ENCODE measurements around the gene SEMA5B.

The SEMA5B gene

GRCh38 chr3:123054931-123055330 is 27.4 kb upstream of the SEMA5B start:
- DNase-seq (ENCODE audit: low spot score): no peak

- no peak for DNase-seq (ENCODE audit: low spot score)
Measured at GRCh38 chr3:123054109-123054778, 26.7 kb upstream of the SEMA5B start.

DNA sequence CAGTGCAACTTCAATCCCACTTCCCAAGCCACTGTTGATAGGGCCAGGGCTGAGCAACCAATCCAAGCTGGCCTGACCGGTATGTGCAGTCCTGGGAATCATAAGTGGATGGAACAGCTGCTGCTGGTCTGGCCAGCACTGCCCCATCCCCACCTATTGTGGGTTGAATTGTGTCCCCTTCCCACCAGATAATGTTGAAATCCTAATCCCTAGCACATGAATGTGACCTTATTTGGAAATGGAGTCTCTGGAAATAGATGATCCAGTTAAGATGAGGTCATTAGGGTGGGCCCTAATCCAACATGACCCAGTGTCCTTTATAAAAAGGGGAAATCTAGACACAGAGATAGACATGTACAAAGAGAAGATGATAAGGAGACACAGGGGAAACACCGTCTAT is 25.5 kb upstream of the SEMA5B start:
- no peak for DNase-seq (ENCODE audit: low spot score)

GRCh38 chr3:123050666-123051065 is 23.1 kb upstream of the SEMA5B start:
- no peak for DNase-seq (ENCODE audit: low spot score)

GRCh38 chr3:123048480-123049237 is 21.1 kb upstream of the SEMA5B start:
- no peak for DNase-seq (ENCODE audit: low spot score)

DNA sequence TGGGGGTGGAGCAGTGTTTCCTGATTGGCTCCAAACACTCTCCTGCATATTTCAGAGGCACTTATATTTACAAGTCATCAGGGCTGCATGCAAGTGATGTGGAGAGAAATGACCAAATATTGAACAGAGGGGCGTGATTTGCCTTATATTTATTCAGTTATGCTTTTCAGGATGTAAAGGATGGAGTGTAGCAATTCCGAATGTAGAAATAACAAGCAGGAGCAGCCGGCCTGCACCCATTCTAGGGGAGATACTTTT is 19.4 kb upstream of the SEMA5B start:
- no peak for DNase-seq (ENCODE audit: low spot score)

- DNase-seq (ENCODE audit: low spot score): no peak
Measured at GRCh38 chr3:123046262-123047061, 18.9 kb upstream of the SEMA5B start.

DNA sequence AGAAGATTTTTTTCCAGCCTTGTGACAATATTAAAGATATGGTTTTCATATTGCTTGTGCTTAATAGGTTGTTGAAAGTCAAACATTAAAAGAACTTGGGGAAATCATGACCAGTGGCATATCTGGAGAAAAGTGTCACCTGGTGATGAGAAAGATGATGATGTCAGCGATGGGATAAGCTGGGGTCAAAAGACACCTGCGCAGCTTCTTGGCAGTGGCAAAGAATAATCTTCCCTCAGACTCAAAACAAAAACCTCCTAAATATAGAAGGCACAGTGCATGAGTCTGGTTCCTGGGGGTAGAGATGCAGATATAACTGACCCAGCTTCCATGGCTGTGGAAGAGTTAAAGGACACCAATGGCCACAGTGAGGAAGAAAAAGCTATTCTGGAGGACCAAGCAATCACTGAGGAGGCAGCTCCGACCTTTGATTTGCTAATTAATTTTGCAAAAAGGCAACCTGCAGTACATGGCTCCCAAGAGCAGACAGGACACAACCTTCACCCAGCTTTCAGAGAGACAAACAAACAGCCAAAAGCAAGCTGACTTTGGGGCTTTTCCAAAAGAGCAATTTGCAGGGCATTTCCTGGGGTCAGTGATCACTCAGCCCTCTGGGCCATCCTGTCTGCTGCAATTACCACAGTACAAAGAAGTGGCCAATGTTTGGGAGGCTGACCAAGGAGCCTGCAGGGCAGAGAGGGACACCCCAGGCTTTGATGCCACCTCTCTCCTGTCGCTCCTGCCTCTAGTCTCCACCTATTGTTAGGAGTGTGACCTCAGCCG is 17.6 kb upstream of the SEMA5B start:
- DNase-seq (ENCODE audit: low spot score): no peak

DNA sequence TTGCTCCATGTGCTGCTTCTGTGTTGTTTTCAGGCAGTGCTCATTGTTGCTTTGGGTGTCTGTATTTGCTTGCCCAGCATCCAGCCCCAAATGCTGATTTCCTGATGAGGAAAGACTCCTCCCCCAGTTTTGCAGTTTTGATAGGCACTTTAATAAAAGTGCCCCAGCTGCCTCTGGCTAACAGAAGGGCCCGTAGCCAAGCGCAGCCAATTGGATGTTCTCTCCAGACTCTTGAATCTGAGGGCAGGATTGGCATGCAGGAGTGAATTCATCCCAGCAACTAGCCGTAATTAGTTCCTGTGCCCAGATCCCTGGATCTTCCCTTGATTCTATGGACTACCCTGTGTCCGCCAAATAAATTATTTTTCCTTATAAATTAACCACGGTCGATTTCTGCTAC is 14.8 kb upstream of the SEMA5B start:
- no peak for DNase-seq (ENCODE audit: low spot score)

DNA sequence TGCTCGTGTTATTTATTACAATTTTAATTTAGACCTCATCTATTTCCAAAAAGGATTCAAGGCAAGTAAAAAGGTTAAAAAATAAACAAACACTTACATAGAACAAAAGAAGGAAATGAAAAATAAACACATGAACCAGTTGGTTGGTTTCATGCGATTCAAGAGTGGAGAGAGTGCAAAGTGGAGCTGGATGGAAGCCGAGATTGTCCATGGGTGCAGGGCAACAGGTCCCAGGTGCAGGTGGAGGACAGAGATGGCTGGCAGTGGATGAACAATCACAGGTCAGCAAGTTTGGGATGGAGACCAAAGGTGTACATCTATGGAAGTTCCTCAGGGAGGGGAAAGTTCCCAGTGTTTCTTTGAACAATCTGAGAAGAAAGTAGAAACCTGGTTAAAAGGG is 11.6 kb upstream of the SEMA5B start:
- no peak for DNase-seq (ENCODE audit: low spot score)

DNA sequence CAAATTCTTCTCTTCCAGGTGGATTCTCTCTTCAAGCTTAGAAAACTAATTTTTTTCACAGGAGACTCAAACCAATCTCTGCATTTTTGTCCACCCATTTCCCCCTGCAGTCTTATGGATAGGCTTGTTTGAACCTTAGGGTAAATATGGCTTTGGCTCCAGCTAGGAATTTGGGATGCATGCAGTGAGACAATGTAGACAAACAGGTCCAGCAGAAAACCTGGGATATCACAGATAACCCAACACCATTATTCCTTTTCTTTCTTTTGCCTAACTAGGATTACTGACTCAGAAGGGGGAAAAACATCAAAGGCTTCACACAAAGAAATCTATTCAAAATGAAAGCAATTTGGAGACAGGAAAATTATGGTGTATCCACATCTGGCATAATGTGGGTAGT is 11.2 kb upstream of the SEMA5B start:
- DNase-seq (ENCODE audit: low spot score): no peak

DNA sequence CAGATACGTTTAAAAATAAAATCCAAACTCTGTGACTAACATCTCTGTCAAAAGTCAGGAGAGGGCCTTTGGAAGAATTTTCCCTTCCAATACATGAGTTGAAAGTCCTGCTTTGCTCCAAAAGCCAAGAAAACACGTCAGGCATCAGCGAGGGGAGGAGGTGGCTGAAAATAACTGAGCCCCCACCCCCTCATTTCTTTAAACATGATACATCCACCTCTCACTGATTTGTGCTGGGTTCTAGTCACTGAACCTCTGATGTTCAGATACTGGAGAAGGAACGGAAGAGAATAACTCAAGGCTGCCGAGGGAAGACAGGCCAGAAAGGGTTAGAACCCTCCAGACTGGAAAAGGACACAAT is 9.4 kb upstream of the SEMA5B start:
- DNase-seq (ENCODE audit: low spot score): no peak

GRCh38 chr3:123036352-123037014 is 8.9 kb upstream of the SEMA5B start:
- no peak for DNase-seq (ENCODE audit: low spot score)

DNA sequence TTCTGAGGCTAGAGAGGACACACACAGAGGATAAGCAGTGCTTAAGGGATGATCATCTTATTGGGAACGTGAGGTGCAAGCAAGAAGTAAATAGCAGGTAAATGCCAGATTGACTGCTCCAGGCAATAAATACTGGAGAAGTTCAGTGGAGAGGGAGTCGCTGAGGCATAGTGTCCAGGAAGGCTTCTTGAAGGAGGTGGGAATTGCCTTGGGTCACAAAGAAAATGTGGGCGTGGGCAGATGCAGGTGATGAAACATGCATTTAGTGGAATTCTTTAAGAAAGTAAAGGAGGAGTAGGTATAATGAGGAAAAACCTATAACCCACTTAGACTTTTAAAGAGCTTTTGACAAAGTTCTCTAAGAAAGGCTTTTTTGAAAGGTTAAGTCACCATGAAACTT is 7.4 kb upstream of the SEMA5B start:
- no peak for DNase-seq (ENCODE audit: low spot score)

GRCh38 chr3:123034120-123034519 is 6.6 kb upstream of the SEMA5B start:
- DNase-seq (ENCODE audit: low spot score): no peak

DNA sequence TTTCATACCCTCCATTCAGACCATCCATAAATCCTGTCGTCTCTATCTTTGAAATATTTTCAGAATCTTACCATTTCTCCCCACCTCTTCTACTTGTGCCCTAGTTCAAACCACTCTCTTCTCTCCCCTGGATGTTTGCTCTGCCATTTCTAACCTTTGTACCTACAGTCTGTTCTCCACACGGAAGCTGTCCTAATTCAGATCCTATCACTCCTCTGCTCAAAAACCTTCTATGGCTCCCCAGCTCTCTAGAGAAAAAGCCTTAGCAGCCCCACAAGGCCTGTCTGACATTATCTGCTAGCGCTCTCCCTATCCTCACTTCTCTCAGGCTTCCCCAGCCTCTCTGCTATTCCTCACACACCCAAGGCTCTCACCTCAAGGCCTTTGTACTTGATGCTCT is 4.5 kb upstream of the SEMA5B start:
- DNase-seq (ENCODE audit: low spot score): no peak

DNA sequence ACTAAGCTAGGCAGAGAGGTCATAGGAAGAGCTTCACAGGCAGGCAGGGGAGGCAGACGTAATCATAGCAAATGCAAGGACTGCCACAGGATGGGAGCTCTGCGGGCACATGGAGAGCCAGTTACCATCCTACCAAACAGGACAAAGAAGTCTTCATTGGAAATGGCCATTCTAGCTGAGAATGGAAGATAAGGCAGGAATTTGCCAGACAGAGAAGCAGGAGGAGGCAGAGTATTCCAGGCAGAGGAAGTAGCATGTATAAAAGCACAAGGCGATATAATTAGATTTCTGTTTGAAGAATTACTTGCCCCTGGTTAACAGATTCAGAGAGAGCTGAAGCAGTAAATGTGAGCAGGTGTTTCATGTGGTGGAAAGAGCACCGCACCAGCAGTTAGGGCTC is 3.5 kb upstream of the SEMA5B start:
- DNase-seq (ENCODE audit: low spot score): no peak

DNA sequence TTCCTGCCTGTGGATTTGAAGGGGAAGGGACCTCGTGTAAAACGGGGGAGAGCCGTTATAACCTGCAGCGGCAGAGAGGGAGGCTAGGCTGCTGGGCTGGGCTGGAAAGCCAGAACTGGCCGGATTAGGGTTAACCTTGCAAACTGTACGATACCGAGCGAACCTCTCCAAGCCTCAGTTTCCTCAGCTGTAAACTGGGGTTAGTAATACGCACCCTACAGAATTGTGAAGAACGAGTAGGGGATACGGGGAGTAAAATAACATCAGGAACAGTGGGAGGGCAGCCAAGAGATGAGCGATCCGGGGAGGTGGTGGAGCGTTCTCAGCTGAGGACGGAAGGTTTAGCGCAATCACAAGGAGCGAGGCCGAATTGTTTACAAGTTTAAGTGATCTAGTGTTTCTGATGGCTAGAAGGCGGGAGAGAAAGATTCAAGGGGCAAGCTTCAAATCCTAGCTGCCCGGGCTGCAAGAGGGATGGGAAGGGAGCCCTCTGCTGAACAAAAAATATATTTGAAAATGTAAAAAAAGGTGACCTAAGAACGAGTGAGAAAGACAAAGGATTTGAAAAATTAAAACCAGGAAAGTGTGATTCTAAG is 768 bp upstream of the SEMA5B start:
- no peak for DNase-seq (ENCODE audit: low spot score)

- DNase-seq (ENCODE audit: low spot score): no peak
Measured at GRCh38 chr3:123026565-123027291, 835 bp downstream of the SEMA5B start.

DNA sequence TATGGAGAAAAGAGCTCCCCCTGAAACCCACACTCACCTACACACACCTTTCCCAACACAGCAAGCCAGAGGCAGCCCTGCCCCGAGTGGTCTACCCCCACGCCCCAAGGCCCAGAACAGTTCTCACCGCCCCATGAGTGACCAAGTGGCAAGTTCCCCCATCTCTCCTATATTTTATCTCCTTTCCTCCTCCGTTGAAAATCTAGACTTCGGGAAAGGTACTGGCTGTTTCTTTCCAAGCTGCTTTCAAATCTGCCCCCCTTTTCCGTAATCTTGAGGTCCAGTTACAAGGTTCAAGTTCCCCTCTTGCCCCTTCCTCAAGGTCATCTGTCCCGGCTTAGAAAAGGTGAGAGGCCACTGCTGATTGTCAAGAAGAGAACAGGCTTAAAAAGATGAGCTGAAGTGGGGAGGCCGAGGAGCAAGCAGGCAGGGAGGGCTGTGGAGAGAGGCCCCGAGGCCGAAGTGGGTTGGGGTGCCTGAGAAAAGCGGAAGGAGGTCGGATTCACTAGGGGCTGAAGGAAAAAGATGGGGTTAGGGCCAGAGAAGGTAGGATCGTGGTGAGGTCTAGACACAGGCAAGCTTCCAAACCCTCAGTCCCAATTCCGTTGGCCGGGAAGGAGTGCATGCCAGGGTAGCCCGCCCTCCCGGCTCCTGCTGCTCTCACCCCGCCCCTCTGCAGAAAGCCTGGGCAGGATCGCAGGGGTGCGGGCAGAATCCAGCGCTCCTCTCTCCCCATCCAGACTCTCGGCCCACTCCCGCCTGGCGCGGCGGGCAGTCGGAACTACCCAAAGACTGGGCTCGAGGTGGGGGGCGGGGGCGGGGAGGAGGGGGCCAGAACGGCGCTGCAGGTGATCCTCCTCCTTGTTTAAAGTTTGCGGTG is 1.7 kb downstream of the SEMA5B start:
- DNase-seq (ENCODE audit: low spot score): no peak

Data from hematopoietic multipotent progenitor cell treated with erythropoietin and hydrocortisone succinate and interleukin-3 and kit ligand, for 15 days (in vitro differentiated cells).